IMR-90 (cell line): Measurements from ENCODE around the gene FOXK1. TPM values are rescaled to one million over a fixed set of nuclear protein-coding genes. Genes with fewer than 3 reads are reported as not detected.

Experiments
- ATAC-seq: fragments of 200-7000 bp; cut with Tn5 transposase; 2 replicates; pipeline ENCODE4 v1.9.1; 2020; ENCODE audit warnings: low read depth, mild to moderate bottlenecking, moderate library complexity
- BruUV-seq: library from RNA; stranded (reverse); fragments of 400-500 nt; replicated peaks from 2 replicates; lab custom pipeline; 2021; lab: Mats Ljungman, UMichigan
- CTCF ChIA-PET: fragments of 300-600 bp; formaldehyde crosslinking; extraction: SDS; loops from one replicate; lab custom pipeline; 2021; ENCODE audit warnings: antibody characterized with exemption; lab: Yijun Ruan, JAX
- POLR2A ChIA-PET: fragments of 300-600 bp; sonication (Branson Sonifier 250); formaldehyde crosslinking; loops from one replicate; lab custom pipeline; 2022; ENCODE audit warnings: antibody characterized with exemption; ENCODE audit not compliant: unreplicated experiment; lab: Charles Lee
- DNase-seq: peaks from one replicate; pipeline ENCODE4 v3.0.0; 2013
- H2AFZ ChIP-seq: replicated peaks from 2 replicates; pipeline ENCODE3; 2013; ENCODE audit warnings: low read length, mild to moderate bottlenecking; ENCODE audit not compliant: poor library complexity
- H2AK5ac ChIP-seq: 2 replicates; pipeline ENCODE4 v1.6.1; 2013; ENCODE audit warnings: low read depth, low read length, inconsistent platforms
- H2AK9ac ChIP-seq: replicated peaks from 2 replicates; pipeline ENCODE3; 2013; ENCODE audit warnings: mild to moderate bottlenecking, low read depth, low read length, moderate library complexity; ENCODE audit not compliant: poor library complexity
- H2BK120ac ChIP-seq: 2 replicates; pipeline ENCODE4 v1.6.1; 2013; ENCODE audit warnings: low read depth, low read length, inconsistent platforms
- H2BK15ac ChIP-seq: 3 replicates; pipeline ENCODE4 v1.6.1; 2013; ENCODE audit warnings: low read depth, low read length, inconsistent platforms
- H2BK20ac ChIP-seq: 2 replicates; pipeline ENCODE4 v1.6.1; 2013; ENCODE audit warnings: low read depth, mild to moderate bottlenecking, inconsistent platforms, low read length, moderate library complexity
- H2BK5ac ChIP-seq: 2 replicates; pipeline ENCODE4 v1.6.1; 2013; ENCODE audit warnings: mild to moderate bottlenecking, low read depth, low read length, inconsistent platforms; ENCODE audit not compliant: poor library complexity, severe bottlenecking
- H3K14ac ChIP-seq: replicated peaks from 2 replicates; pipeline ENCODE4 v1.6.1; 2013; ENCODE audit warnings: low read depth, low read length, inconsistent platforms
- H3K18ac ChIP-seq: 2 replicates; pipeline ENCODE4 v1.6.1; 2013; ENCODE audit warnings: low read depth, low read length, control low read depth
- H3K23ac ChIP-seq: 2 replicates; pipeline ENCODE4 v1.6.1; 2013; ENCODE audit warnings: low read depth, low read length, inconsistent platforms
- H3K27ac ChIP-seq: 2 replicates; pipeline ENCODE4 v1.5.1; 2013; ENCODE audit warnings: mild to moderate bottlenecking, control low read depth, low read length; ENCODE audit not compliant: insufficient read depth
- H3K27me3 ChIP-seq: 2 replicates; pipeline ENCODE4 v1.6.1; 2013; ENCODE audit warnings: low read length; ENCODE audit not compliant: control insufficient read depth, insufficient read depth
- H3K36me3 ChIP-seq: 2 replicates; pipeline ENCODE4 v1.6.1; 2013; ENCODE audit warnings: low read length, mixed read lengths; ENCODE audit not compliant: control insufficient read depth, insufficient read depth
- H3K4ac ChIP-seq: 2 replicates; pipeline ENCODE4 v1.6.1; 2013; ENCODE audit warnings: low read depth, low read length, inconsistent platforms
- H3K4me1 ChIP-seq: 2 replicates; pipeline ENCODE4 v1.6.1; 2013; ENCODE audit warnings: low read length, mixed read lengths; ENCODE audit not compliant: control insufficient read depth, insufficient read depth
- H3K4me2 ChIP-seq: 2 replicates; pipeline ENCODE4 v1.6.1; 2013; ENCODE audit warnings: low read depth, mild to moderate bottlenecking, control low read depth, low read length, moderate library complexity
- H3K4me3 ChIP-seq: 2 replicates; pipeline ENCODE4 v1.5.1; 2013; ENCODE audit warnings: low read depth, mild to moderate bottlenecking, control low read depth, low read length, moderate library complexity; ENCODE audit not compliant: insufficient read depth
- H3K56ac ChIP-seq: 2 replicates; pipeline ENCODE4 v1.6.1; 2013; ENCODE audit warnings: low read length, inconsistent platforms; ENCODE audit not compliant: insufficient read depth; ENCODE audit errors: extremely low read depth
- H3K79me1 ChIP-seq, 2 experiments: 2 replicates each; pipeline ENCODE4 v1.6.1; 2013; ENCODE audit warnings: low read length in 2 of 2, inconsistent platforms in 1 of 2, low read depth in 1 of 2
- H3K9ac ChIP-seq: 2 replicates; pipeline ENCODE4 v1.6.1; 2013; ENCODE audit warnings: low read depth, low read length, control low read depth
- H3K9me1 ChIP-seq: 2 replicates; pipeline ENCODE4 v1.6.1; 2013; ENCODE audit warnings: low read length, inconsistent platforms; ENCODE audit not compliant: insufficient read depth
- H3K9me3 ChIP-seq: 2 replicates; pipeline ENCODE4 v1.6.1; 2013; ENCODE audit warnings: low read length; ENCODE audit not compliant: control insufficient read depth, insufficient read depth
- H4K20me1 ChIP-seq: 2 replicates; pipeline ENCODE4 v1.6.1; 2013; ENCODE audit warnings: low read length, inconsistent platforms; ENCODE audit not compliant: insufficient read depth
- H4K5ac ChIP-seq: 2 replicates; pipeline ENCODE4 v1.6.1; 2013; ENCODE audit warnings: mild to moderate bottlenecking, low read depth, low read length, control low read depth
- H4K8ac ChIP-seq, 2 experiments: 2 replicates each; pipeline ENCODE4 v1.6.1; 2013; ENCODE audit warnings: low read depth in 2 of 2, low read length in 2 of 2, control low read depth in 1 of 2, inconsistent platforms in 1 of 2
- H4K91ac ChIP-seq: 2 replicates; pipeline ENCODE4 v1.6.1; 2013; ENCODE audit warnings: low read depth, low read length, inconsistent platforms; ENCODE audit not compliant: insufficient read depth
- CHD1 ChIP-seq: IDR thresholded peaks from 2 replicates; pipeline ENCODE4 v1.6.1; 2012; ENCODE audit warnings: low read depth, low read length, improper control_type of control experiment
- ELK1 ChIP-seq: fragments of 150-350 bp; IDR thresholded peaks from 2 replicates; pipeline ENCODE4 v1.6.1; 2016; ENCODE audit warnings: low read depth, mild to moderate bottlenecking, low read length, moderate library complexity, borderline replicate concordance
- FOS ChIP-seq: fragments of 150-350 bp; IDR thresholded peaks from 2 replicates; pipeline ENCODE4 v1.6.1; 2016; ENCODE audit warnings: low read depth, low read length
- MAFK ChIP-seq: IDR thresholded peaks from 2 replicates; pipeline ENCODE4 v1.6.1; 2012; ENCODE audit warnings: low read depth, low read length, improper control_type of control experiment
- MAZ ChIP-seq: IDR thresholded peaks from 2 replicates; pipeline ENCODE4 v1.6.1; 2012; ENCODE audit warnings: low read depth, mild to moderate bottlenecking, low read length, improper control_type of control experiment, moderate library complexity, borderline replicate concordance
- MXI1 ChIP-seq: IDR thresholded peaks from 2 replicates; pipeline ENCODE4 v1.6.1; 2012; ENCODE audit warnings: low read depth, mild to moderate bottlenecking, low read length, moderate library complexity, borderline replicate concordance
- NFE2L2 ChIP-seq: fragments of 150-350 bp; IDR thresholded peaks from 2 replicates; pipeline ENCODE4 v1.6.1; 2016; ENCODE audit warnings: low read depth, mild to moderate bottlenecking, low read length
- POLR2A ChIP-seq: IDR thresholded peaks from 2 replicates; pipeline ENCODE4 v1.6.1; 2012; ENCODE audit warnings: mild to moderate bottlenecking, low read depth, low read length
- WGBS, 2 experiments: methylation state at CpG; one replicate each; pipeline versions ENCODE4 v1.1.5 to v1.1.7; 2013; ENCODE audit warnings: missing lambda C conversion rate in 2 of 2; ENCODE audit not compliant: insufficient read length in 1 of 2; ENCODE audit errors: extremely low coverage in 2 of 2; 5-methylcytosine and 5-hydroxymethylcytosine counted together
- dilution Hi-C: fragments of 300-500 bp; cut with HindIII; formaldehyde crosslinking; loops from one replicate; pipeline ENCODE4 v1.14.3; 2018; ENCODE audit warnings: low sequenced_read_pairs; ENCODE audit not compliant: unreplicated experiment
- in situ Hi-C: fragments of 300-500 bp; cut with MboI; formaldehyde crosslinking; loops from 3 replicates; pipeline ENCODE4 v1.14.3; 2019; ENCODE audit warnings: low sequenced_read_pairs, inconsistent platforms, mixed read lengths
- intact Hi-C: fragments of 100-400 bp; cut with micrococcal nuclease; formaldehyde crosslinking; loops from 2 replicates; pipeline ENCODE4 v1.10.0; 2022
- polyA plus RNA-seq, 3 experiments: library from polyadenylated mRNA; depleted of rRNA; stranded (reverse); fragments of >200 nt; gene quantifications; 2 replicates each; pipeline ENCODE4 v1.2.3, GENCODE V29; 2012; ENCODE audit warnings: low replicate concordance in 1 of 3
- total RNA-seq: library from RNA; depleted of rRNA; stranded (reverse); fragments of >200 nt; gene quantifications from 2 replicates; pipeline ENCODE4 v1.2.3, GENCODE V29; 2012

The FOXK1 gene
- total and polyA plus RNA-seq, 2 of the 4 experiments (the other 2 are of a cell fraction): 4.3 to 8.8 TPM

DNA sequence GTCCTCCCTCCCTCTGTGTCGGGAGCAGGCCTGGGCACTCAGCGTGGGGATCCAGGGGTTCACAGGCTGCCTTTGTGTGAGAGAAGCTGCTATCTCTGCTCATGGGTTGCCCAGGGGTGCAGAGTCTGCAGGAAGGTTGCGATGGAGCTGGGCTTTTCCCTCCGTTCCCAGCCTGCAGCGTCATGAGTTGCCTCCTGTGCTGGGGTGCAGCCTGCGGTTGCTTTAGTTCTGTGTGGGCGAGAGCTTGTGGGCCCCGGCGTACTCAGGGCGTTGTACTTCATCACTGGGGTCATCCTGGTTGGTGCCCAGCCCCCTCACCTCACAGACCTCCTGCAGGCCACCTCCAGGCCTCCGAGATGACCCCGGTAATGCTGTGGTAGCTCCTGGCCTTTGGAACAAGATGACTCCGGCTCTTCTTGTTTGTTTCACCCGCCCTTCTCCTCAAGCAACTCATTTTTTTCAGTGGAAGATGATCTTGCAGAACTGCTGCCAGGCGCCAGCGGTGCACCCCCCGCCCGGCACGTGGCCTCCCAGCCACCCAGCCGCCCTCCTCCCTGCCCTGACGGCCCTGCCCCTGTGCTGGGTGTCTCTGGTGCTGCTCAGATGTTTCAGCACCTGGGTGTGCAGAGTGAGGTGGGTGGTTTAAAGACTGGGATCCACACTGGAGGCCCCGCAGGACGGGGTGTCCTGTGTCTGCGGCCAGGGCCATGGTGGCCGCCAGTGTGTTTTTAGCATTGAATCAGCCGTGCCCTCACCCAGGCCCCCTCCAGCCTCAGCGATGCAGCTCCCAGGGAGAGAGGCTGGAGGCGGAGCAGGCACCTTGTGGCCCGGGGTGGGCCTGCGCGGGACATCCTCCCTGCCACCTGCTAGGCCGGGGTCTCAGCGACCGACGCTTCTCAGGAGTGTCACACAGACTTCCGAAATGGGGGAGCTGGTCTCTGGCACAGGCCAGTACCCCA, 100.5 kb downstream of the FOXK1 start:
- ATAC-seq (no peak), DNase-seq (no peak)
- Histone ChIP-seq H2BK20ac (no peak overlapping the region), H3K27me3 (no peaks in the 10 kb centered on the region), H2BK120ac (no peak overlapping the region), H3K9me1 (no peaks in the 10 kb centered on the region), H2AFZ (no peak overlapping the region), H3K14ac (no peak overlapping the region), H3K4me1 (peaks cover 1% of the 10 kb centered on the region; the same call in 1 of the 2 replicates), H4K20me1 (peaks cover 28% of the 10 kb centered on the region), H3K4ac (no peak overlapping the region), H2AK5ac (no peak overlapping the region), H3K56ac (no peak overlapping the region), H3K23ac (no peak overlapping the region), H2AK9ac (no peak overlapping the region), H3K4me2 (no peak overlapping the region), H2BK5ac (no peak overlapping the region), H3K9ac (no peak overlapping the region), H3K4me3 (no peak overlapping the region), H4K91ac (no peak overlapping the region), H4K8ac (no peak overlapping the region), H2BK15ac (no peak overlapping the region), H4K5ac (no peak overlapping the region), H3K36me3 (peaks cover 63% of the 10 kb centered on the region), H3K79me1 (peaks cover 8 to 21% of the 10 kb centered on the region in 2 experiments), H3K18ac (no peak overlapping the region), H3K27ac (no peak overlapping the region), H3K9me3 (no peaks in the 10 kb centered on the region)
- dilution Hi-C loops: no loop called here
- WGBS, 2 experiments: 89% methylated on average over 6 of the region's 36 CpGs; no CpG with 5 or more reads in 1 of the 2 experiments
- in situ Hi-C loops: no loop called here
- intact Hi-C loops: no loop called here
- POLR2A ChIA-PET: no interaction called here
- BruUV-seq: no TSS peak
- CTCF ChIA-PET: no interaction called here
- TF ChIP-seq CHD1 (no peak), NFE2L2 (no peak), ELK1 (no peak), MAFK (no peak), POLR2A (no peak), MAZ (no peak), MXI1 (no peak), FOS (no peak)
